ENCODE results near the gene ATG13.

GRCh38 chr11:46719048-46719542 lies 101.7 kb downstream of the ATG13 start, which contains the start of gene F2:
- TF ChIP-seq, protein P1, sequence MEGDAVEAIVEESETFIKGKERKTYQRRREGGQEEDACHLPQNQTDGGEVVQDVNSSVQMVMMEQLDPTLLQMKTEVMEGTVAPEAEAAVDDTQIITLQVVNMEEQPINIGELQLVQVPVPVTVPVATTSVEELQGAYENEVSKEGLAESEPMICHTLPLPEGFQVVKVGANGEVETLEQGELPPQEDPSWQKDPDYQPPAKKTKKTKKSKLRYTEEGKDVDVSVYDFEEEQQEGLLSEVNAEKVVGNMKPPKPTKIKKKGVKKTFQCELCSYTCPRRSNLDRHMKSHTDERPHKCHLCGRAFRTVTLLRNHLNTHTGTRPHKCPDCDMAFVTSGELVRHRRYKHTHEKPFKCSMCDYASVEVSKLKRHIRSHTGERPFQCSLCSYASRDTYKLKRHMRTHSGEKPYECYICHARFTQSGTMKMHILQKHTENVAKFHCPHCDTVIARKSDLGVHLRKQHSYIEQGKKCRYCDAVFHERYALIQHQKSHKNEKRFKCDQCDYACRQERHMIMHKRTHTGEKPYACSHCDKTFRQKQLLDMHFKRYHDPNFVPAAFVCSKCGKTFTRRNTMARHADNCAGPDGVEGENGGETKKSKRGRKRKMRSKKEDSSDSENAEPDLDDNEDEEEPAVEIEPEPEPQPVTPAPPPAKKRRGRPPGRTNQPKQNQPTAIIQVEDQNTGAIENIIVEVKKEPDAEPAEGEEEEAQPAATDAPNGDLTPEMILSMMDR (IDR thresholded peaks at IDR 0.05 in 2 of 3, conservative IDR thresholded peaks at IDR 0.05 in 1 of 3; ENCODE audit: borderline replicate concordance in 1 of 3, insufficient read depth in 1 of 3, low read depth in 2 of 3, low read length in 2 of 3) = no peak
- no peak for TF ChIP-seq POLR2A (IDR thresholded peaks at IDR 0.05; ENCODE audit: borderline replicate concordance, extremely low read depth, insufficient read depth, insufficient read length)
- no peak for TF ChIP-seq EZH2 (IDR thresholded peaks at IDR 0.05)
- TF ChIP-seq EGR1 (IDR thresholded peaks at IDR 0.05; ENCODE audit: low read depth) = no peak
- TF ChIP-seq SP1 (IDR thresholded peaks at IDR 0.05; ENCODE audit: low read depth) = no peak
- TF ChIP-seq REST (IDR thresholded peaks at IDR 0.05; ENCODE audit: low read depth) = no peak
- TF ChIP-seq, protein P2, sequence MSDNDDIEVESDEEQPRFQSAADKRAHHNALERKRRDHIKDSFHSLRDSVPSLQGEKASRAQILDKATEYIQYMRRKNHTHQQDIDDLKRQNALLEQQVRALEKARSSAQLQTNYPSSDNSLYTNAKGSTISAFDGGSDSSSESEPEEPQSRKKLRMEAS (IDR thresholded peaks at IDR 0.05) = no peak
- TF ChIP-seq CBX3 (IDR thresholded peaks at IDR 0.05; ENCODE audit: low read depth) = no peak
- no peak for TF ChIP-seq EZH2phosphoT487 (IDR thresholded peaks at IDR 0.05; ENCODE audit: borderline replicate concordance)
- TF ChIP-seq RAD21 (IDR thresholded peaks at IDR 0.05; ENCODE audit: low read depth) = no peak
- TF ChIP-seq ZNF274 (IDR thresholded peaks at IDR 0.05; ENCODE audit: low read depth, low read length) = no peak
- no peak for TF ChIP-seq JUND (IDR thresholded peaks at IDR 0.05)
